A673 (cell line): ENCODE measurements around the gene TMEM259. TPM values are rescaled to one million over a fixed set of nuclear protein-coding genes. Genes with fewer than 3 reads are reported as not detected.

Source experiments
- BruUV-seq: library from RNA; stranded (reverse); fragments of 400-500 nt; replicated peaks from 2 replicates; lab custom pipeline; 2021; lab: Mats Ljungman, UMichigan
- CTCF ChIA-PET: fragments of 300-600 bp; sonication (Branson Sonifier 250); formaldehyde crosslinking; loops from one replicate; lab custom pipeline; 2022; ENCODE audit warnings: antibody characterized with exemption; lab: Charles Lee
- POLR2A ChIA-PET: fragments of 300-600 bp; sonication (Branson Sonifier 250); formaldehyde crosslinking; loops from one replicate; lab custom pipeline; 2022; ENCODE audit warnings: antibody characterized with exemption; ENCODE audit not compliant: low non-redundant PET; lab: Charles Lee
- DNase-seq: peaks from one replicate; pipeline ENCODE4 v3.0.0-alpha.2; 2015; ENCODE audit warnings: low spot score
- H3K27ac ChIP-seq: fragments of 200-600 bp; sonication (generic); 2 replicates; pipeline ENCODE4 v1.5.1; 2016; ENCODE audit warnings: mixed run types, low read depth, mild to moderate bottlenecking, mixed read lengths, antibody characterized with exemption, low read length; ENCODE audit not compliant: poor library complexity, severe bottlenecking
- H3K27me3 ChIP-seq: fragments of 200-600 bp; sonication (generic); replicated peaks from 2 replicates; pipeline ENCODE4 v1.6.1; 2017; ENCODE audit warnings: mixed run types, low read depth, mild to moderate bottlenecking, mixed read lengths, antibody characterized with exemption, low read length; ENCODE audit not compliant: insufficient read depth, poor library complexity
- H3K36me3 ChIP-seq: fragments of 200-600 bp; sonication (generic); 2 replicates; pipeline ENCODE4 v1.6.1; 2016; ENCODE audit warnings: mixed run types, mild to moderate bottlenecking, mixed read lengths, antibody characterized with exemption, low read length; ENCODE audit not compliant: insufficient read depth, poor library complexity, severe bottlenecking
- H3K4me1 ChIP-seq: fragments of 200-600 bp; sonication (generic); 2 replicates; pipeline ENCODE4 v1.6.1; 2017; ENCODE audit warnings: mixed run types, mild to moderate bottlenecking, mixed read lengths, antibody characterized with exemption, low read length; ENCODE audit not compliant: insufficient read depth, poor library complexity, severe bottlenecking
- H3K4me3 ChIP-seq: fragments of 200-600 bp; sonication (generic); 2 replicates; pipeline ENCODE4 v1.5.1; 2016; ENCODE audit warnings: low read depth, mixed run types, mild to moderate bottlenecking, mixed read lengths, low read length; ENCODE audit not compliant: poor library complexity, severe bottlenecking
- H3K9me3 ChIP-seq: fragments of 200-600 bp; sonication (generic); 2 replicates; pipeline ENCODE4 v1.6.1; 2016; ENCODE audit warnings: mixed run types, low read depth, mild to moderate bottlenecking, mixed read lengths, antibody characterized with exemption, low read length; ENCODE audit not compliant: poor library complexity, severe bottlenecking
- CTCF ChIP-seq: fragments of 300-800, 200-600 bp; sonication (generic); conservative IDR thresholded peaks from 2 replicates; pipeline ENCODE4 v1.5.1; 2017; ENCODE audit warnings: low read depth, mild to moderate bottlenecking, antibody characterized with exemption, low read length, moderate library complexity, mixed read lengths
- EZH2 ChIP-seq: fragments of 200-600 bp; sonication (generic); IDR thresholded peaks from 2 replicates; pipeline ENCODE4 v1.6.1; 2017; ENCODE audit warnings: borderline replicate concordance, low read depth, mild to moderate bottlenecking, mixed read lengths, antibody characterized with exemption, low read length; ENCODE audit not compliant: poor library complexity, severe bottlenecking
- intact Hi-C: fragments of 100-400 bp; cut with micrococcal nuclease; formaldehyde crosslinking; loops from one replicate; pipeline ENCODE4 v1.10.0; 2022; ENCODE audit not compliant: unreplicated experiment
- total RNA-seq: library from RNA; stranded (reverse); gene quantifications from 2 replicates; pipeline ENCODE4 v1.2.3, GENCODE V29; 2021

The TMEM259 gene
- total RNA-seq, 1 experiment from 2014 or later: 151 TPM

GRCh38 chr19:976476-976875, 44.4 kb downstream of the TMEM259 start:
- ChIA-PET CTCF (no interaction called here), POLR2A (no interaction called here)
- Histone ChIP-seq H3K4me1 (no peaks in the 10 kb centered on the region), H3K9me3 (no peaks in the 10 kb centered on the region), H3K27me3 (no peaks in the 10 kb centered on the region), H3K36me3 (peaks cover 4% of the 10 kb centered on the region), H3K27ac (no peak overlapping the region), H3K4me3 (no peak overlapping the region)
- TF ChIP-seq CTCF (no peak), EZH2 (no peak)
- DNase-seq: no peak
- intact Hi-C loops: no loop called here
- no TSS peak for BruUV-seq

GRCh38 chr19:974564-975257, 46.2 kb downstream of the TMEM259 start:
- Histone ChIP-seq H3K27me3 (no peaks in the 10 kb centered on the region), H3K4me3 (no peak overlapping the region), H3K9me3 (peaks cover 8% of the 10 kb centered on the region), H3K27ac (no peak overlapping the region), H3K36me3 (peaks cover 20% of the 10 kb centered on the region), H3K4me1 (no peaks in the 10 kb centered on the region)
- BruUV-seq: no TSS peak
- no peak for DNase-seq
- TF ChIP-seq EZH2 (no peak), CTCF (no peak)
- intact Hi-C loops: no loop called here
- ChIA-PET POLR2A (no interaction called here), CTCF (no interaction called here)

- BruUV-seq: no TSS peak
- no peak for TF ChIP-seq EZH2
- TF ChIP-seq CTCF: no peak
- H3K27me3 ChIP-seq: no peaks in the 10 kb centered on the region
- H3K4me1 ChIP-seq: no peaks in the 10 kb centered on the region
- peaks cover 20% of the 10 kb centered on the region for H3K36me3 ChIP-seq
- ChIA-PET CTCF (no interaction called here), POLR2A (no interaction called here)
- H3K4me3 ChIP-seq: no peak overlapping the region
- no peak overlapping the region for H3K27ac ChIP-seq
- peaks cover 8% of the 10 kb centered on the region for H3K9me3 ChIP-seq
- intact Hi-C loops: no loop called here
- DNase-seq: no peak
These were observed 47.0 kb downstream of the TMEM259 start for GRCh38 chr19:973726-974563.
